ENCODE data around the gene VTCN1.
"Not testable (repeated sequence)": the region's sequence is repeated elsewhere in the genome, so short reads cannot be mapped to it uniquely, and the experiment has no call there.

VTCN1 gene, protein sequence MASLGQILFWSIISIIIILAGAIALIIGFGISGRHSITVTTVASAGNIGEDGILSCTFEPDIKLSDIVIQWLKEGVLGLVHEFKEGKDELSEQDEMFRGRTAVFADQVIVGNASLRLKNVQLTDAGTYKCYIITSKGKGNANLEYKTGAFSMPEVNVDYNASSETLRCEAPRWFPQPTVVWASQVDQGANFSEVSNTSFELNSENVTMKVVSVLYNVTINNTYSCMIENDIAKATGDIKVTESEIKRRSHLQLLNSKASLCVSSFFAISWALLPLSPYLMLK
- total RNA-seq = 0 reads per million in 3 experiments

DNA sequence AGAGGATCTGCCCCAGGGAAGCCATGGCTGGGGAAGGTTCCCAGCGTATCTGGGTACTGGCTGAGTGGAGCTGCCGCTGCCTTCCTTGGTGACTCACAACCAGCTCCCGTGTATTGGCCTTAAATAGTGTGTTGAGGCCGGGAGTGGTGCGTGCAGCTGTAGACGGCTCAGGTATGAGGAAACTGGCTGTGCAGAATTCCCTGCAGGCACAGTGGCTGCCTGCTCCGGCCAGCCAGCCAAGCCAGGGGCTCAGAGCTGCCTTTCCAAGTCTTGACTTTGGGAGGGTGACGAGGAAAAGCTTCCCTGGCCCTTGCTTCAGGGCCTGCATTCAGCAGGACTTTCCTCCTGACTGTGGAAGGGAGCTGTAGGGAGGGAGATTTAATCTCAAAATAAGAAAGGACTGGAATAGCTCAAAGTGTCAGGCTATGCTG is at the start of gene VTCN1:
Gene VTCN1, minus strand, starts transcription at position 97 of the 431 bp plus-strand sequence. Its CDS starts 72 bp downstream, at position 25.
- DNase-seq = no peak

DNA sequence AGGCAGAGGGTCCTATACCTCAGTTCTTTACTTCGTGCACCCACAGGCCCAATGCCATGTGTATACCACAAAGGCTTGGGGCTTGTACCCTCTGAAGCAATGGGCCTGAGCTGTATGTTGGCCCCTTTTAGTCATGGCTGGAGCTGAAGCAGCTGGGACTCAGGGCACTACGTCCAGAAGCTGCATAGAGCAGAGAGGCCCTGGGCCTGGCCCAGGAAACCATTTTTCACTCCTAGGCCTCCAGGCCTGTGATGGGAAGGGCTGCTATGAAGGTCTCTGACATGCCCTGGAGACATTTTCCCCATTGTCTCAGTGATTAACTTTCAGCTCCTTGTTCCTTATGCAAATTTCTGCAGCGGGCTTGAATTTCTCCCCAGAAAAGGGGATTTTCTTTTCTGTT is 48.1 kb upstream of the VTCN1 start:
- no peak for DNase-seq

DNA sequence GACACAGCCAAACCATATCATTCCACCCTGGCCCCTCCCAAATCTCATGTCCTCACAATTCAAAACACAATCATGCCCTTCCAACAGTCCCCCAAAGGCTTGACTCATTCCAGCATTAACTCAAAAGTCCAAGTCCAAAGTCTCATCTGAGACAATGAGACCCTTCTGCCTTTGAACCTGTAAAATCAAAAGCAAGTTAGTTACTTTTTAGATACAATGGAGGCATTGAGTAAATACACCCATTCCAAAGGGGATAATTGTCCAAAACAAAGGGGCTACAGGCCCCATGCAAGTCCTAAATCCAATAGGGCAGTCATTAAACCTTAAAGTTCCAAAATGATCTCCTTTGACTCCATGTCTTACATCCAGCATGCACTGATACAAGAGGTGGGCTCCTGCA is 47.3 kb upstream of the VTCN1 start:
- not testable (repeated sequence) for DNase-seq

DNA sequence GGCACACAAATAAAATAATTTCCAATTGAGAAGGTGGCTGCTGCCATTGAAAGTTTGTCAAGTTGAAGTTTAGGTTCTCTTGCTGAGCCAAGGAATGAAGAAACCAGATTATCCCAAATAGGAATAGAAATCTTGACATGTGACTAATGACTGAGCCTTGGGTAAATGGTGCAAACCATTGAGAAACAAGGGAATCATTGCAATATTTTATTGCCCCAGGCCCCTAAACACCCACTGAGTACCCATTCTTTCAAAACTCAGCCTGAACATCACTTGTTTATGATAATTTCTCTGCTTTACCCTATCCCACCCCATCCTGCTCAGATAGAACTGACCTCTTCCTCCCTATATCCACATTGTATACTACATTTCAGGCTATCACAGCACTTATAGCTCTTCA is 46.6 kb upstream of the VTCN1 start:
- no peak for DNase-seq

GRCh38 chr1:117250061-117250606 is 39.4 kb upstream of the VTCN1 start:
- no peak for DNase-seq

DNA sequence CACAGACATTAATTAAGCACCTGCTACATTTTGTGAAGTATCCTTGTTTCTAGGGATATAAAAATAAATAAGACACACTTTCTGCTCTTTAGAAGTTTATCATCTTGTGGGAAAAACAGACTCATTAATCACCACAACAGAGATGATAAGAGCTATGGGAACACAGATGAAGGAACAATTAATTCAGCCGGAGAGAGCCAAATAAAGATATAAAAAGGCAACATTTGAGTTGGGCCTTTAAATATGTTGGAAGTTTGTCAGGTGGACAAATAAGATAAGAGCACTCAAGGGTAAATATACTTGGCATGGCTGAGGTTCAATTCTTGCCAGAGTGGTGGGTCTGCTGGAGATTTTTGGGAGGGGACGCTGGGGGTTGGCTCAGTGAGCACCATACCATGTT is 34.2 kb upstream of the VTCN1 start:
- no peak for DNase-seq

DNA sequence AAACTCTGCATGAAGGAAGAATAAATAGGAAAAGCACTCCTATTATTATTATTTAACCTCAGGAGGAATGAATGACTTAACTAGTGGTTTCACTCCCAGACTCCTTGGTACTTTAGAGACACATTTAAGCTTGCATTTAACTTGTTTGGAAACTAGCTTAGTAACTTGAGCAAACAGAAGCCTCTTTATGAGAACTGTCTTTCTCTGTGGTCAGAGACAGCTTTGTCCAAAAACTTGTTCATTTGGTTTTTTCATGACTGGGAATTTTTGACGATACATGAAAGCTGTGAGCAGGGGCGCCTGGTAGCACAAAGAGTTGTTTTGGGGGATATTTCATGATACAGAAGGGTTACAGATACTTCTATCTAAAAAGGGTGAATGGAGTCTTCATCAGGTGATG is 33.6 kb upstream of the VTCN1 start:
- DNase-seq = no peak

- no peak for DNase-seq
Observed at GRCh38 chr1:117241512-117241911, 30.8 kb upstream of the VTCN1 start.

GRCh38 chr1:117240547-117240946 is 29.8 kb upstream of the VTCN1 start:
- DNase-seq = no peak

DNA sequence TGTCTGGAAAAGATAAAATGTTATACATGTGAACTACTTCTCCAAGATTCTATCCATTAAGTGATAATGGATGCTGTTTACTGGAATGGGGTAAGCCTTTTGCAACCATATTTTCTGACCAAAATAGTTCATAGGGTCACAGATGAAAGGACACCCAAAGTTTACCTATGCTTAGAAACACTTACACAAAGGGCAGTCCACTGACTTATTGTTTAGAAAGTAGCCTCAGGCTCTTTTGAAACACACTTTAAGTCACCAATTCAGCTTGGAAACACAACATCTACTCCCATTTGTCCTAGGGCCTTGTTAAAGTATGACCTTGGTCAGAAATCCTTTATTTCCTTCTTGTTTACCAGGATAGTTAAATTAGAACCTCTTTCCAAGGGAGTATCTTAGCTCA is 28.7 kb upstream of the VTCN1 start:
- DNase-seq = no peak

GRCh38 chr1:117237726-117238381 is 27.1 kb upstream of the VTCN1 start:
- no peak for DNase-seq

DNA sequence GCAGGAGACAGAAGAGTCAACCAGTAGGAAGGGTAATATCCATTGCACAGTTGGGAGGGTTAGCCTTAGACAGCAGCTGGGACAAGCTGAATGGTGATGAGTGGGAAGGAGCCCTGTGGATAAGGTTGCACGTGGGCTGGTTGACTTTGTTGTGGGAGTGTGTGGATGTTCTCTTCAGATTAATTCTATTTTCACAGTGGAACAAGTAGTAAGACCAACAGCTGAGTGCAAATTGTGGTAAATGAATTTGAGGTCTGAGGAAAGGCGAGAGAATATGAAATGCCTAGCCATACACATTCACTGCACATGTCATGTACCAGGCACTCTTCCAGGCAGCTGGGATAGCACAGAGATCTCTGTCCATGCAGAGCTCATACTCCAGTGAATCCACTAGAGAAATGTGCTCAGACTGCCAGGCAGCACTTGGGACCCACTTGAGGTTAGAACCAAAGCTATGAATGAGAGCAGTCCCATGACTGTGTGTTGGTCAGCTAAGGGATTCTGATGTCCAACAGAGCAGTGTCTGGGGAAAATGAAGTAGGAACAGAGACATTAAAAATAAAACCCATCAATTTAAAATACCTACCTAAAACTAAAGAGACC is 25.2 kb upstream of the VTCN1 start:
- DNase-seq = no peak

DNA sequence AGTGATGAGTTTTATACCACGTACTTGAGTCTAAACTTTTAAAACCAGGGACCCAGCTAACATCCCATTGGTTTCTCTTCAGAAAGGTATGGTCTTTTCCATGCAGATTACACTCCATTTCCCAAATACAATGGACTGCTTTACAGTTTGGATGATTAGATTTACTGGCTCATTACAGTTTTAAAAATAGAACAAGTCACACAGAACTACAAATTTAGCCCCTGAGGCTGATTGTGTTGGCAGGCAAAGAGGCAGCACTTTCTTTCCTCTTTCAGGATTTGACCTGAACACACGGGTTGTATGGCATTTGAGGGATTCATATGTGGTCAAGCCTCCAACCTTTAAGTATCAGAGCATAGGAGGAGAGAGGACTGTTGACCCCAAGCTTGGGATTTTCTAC is 21.8 kb upstream of the VTCN1 start:
- DNase-seq = no peak

GRCh38 chr1:117231748-117232373 is 21.1 kb upstream of the VTCN1 start:
- no peak for DNase-seq

GRCh38 chr1:117231312-117231711 is 20.6 kb upstream of the VTCN1 start:
- DNase-seq = no peak

DNA sequence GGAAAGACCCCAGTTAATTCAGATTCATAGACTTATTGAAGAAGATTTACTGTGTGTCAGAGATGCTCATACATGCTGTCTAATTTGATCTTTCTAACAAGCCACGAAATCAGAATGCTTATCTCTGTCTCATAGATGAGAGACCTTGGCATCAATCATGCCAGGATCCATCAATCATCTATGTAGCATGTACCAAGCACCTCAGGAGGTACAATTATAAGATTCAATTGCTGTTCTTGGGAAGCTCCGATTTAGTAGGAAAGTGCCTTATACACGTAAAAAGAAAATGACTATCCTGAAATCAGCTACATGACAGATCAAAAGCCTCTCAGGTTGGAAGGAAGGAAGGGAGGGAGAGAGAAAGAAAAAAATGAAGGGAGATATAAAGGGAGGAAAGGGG is 18.5 kb upstream of the VTCN1 start:
- DNase-seq = no peak

DNA sequence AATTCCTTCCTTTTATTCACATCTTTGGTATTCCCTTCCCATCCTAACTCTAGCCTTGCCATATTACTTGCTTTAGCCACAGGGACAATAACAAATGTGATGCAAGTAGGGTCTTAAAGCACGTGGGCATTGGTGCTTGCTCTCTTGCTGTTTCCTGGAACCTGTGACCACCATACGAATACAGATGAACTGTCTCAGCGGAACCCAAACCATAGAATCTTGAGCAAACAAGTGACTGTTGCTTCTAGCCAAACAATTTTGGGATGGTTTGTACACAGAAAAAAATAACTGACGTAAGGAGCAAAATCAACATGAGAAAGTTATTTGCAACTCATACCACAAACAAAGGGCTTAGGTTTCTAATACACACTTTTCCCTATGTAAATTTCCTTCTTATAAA is 15.2 kb upstream of the VTCN1 start:
- DNase-seq = no peak

DNA sequence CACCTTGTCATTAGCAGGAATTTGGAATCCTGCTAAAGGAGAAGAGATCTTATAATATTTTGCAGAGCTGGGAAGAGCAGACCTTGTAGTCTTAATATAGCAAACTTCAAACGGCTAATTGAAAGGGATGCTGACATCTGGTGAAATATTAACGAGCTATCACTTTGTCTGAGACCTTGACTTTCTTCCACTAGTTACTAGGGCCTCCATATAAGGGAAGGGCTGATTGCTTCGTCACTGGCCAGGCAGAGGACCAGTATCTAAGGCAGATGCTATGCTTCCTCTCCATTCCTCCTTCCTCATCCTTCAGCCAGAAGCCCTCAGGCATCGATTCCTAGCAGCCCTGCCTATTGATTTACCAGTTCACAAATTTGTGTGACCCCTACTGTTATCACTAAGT is 6.0 kb upstream of the VTCN1 start:
- DNase-seq = no peak

GRCh38 chr1:117215733-117216462 is 5.2 kb upstream of the VTCN1 start:
- no peak for DNase-seq

- DNase-seq = no peak
Observed at GRCh38 chr1:117215019-117215418, 4.3 kb upstream of the VTCN1 start.

GRCh38 chr1:117213046-117213445 is 2.3 kb upstream of the VTCN1 start:
- no peak for DNase-seq

DNA sequence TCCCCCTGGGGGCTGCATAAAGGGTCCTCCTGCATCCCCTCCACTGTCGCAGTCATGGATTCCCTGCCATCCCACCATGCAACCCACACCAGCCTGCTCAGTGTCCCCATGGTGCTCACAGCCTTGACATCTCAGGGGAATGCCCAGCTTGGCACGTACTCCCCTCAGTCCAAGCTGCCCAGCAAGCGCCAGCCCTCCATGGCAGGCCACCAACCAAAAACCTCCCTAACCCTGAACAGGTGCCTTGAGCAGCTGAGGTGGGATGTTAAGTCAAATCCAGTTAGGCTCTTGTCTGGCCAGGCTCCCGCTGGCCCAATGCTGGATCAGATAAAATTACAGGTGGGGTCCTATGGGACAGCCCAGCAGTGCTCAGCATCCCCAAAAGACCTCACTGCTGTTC is 341 bp downstream of the VTCN1 start:
- no peak for DNase-seq

DNA sequence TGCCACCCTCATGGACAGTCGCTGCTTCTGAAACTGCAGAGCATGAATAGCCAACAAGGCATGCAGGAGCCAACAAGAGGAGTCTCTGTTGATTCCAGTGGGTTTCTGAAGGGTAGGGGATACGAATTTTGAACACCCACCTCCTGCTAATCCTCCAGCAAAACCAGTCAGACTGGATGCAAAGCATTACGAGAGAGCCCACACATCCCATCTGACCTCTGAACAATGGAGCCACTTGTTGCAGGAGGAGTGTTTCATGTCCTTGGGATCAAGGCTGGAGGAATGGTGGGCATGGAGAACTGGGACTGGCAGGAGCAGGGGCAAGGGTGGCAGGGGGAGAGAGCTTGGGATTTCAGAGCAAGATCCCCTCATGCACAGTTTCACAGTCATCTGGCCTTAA is 1.6 kb downstream of the VTCN1 start:
- DNase-seq = no peak
